GM12878 (cell line): ENCODE data around the gene CLEC17A. TPM values are rescaled to one million over a fixed set of nuclear protein-coding genes. Genes with fewer than 3 reads are reported as not detected.

Source experiments
- ATAC-seq: fragments of 200-7000 bp; cut with Tn5 transposase; 3 replicates; pipeline ENCODE4 v1.9.1; 2020; ENCODE audit warnings: mild to moderate bottlenecking, moderate library complexity
- BruUV-seq: library from RNA; stranded (reverse); fragments of 400-500 nt; replicated peaks from 2 replicates; lab custom pipeline; 2021; lab: Mats Ljungman, UMichigan
- CTCF ChIA-PET: fragments of 300-600 bp; sonication (Branson Sonifier 250); formaldehyde crosslinking; extraction: SDS; loops from one replicate; lab custom pipeline; 2021; ENCODE audit warnings: inconsistent platforms; lab: Yijun Ruan, JAX
- POLR2A ChIA-PET: fragments of 350-600 bp; formaldehyde crosslinking; extraction: SDS; loops from one replicate; lab custom pipeline; 2021; ENCODE audit warnings: inconsistent platforms; lab: Charles Lee
- RAD21 ChIA-PET: fragments of 300-600 bp; sonication (Branson Sonifier 250); formaldehyde crosslinking; loops from one replicate; lab custom pipeline; 2023; ENCODE audit warnings: antibody characterized with exemption; ENCODE audit not compliant: unreplicated experiment; lab: Charles Lee
- SMC1A ChIA-PET: fragments of 300-600 bp; sonication (Branson Sonifier 250); formaldehyde crosslinking; loops from one replicate; lab custom pipeline; 2023; ENCODE audit not compliant: unreplicated experiment, uncharacterized antibody; lab: Charles Lee
- DNase-seq: peaks from one replicate; pipeline ENCODE4 v3.0.0-alpha.2; 2011; ENCODE audit warnings: low read depth, low spot score
- FAIRE-seq: peaks from 3 replicates; lab custom pipeline; 2011; peaks lifted over from hg19 to GRCh38; lab: Jason Lieb, UNC
- H2AFZ ChIP-seq: 2 replicates; pipeline ENCODE4 v1.6.0; 2011; ENCODE audit warnings: low read depth, low read length, control low read depth; ENCODE audit not compliant: control insufficient read depth
- H3K27ac ChIP-seq: 2 replicates; pipeline ENCODE4 v1.5.1; 2011; ENCODE audit warnings: control low read depth; ENCODE audit not compliant: control insufficient read depth, insufficient read depth
- H3K27me3 ChIP-seq, 2 experiments: replicated peaks in 1 of 2; 2 replicates each; pipeline versions ENCODE4 v1.6.0 to v1.6.1; 2011; ENCODE audit warnings: low read length in 1 of 2; ENCODE audit not compliant: control insufficient read depth in 2 of 2, insufficient read depth in 2 of 2
- H3K36me3 ChIP-seq, 2 experiments: 2 replicates each; pipeline ENCODE4 v1.5.1; 2011; ENCODE audit warnings: low read length in 1 of 2; ENCODE audit not compliant: control insufficient read depth in 2 of 2, insufficient read depth in 2 of 2
- H3K4me1 ChIP-seq: 2 replicates; pipeline ENCODE4 v1.6.1; 2011; ENCODE audit warnings: mild to moderate bottlenecking, low read length, moderate library complexity, mixed read lengths; ENCODE audit not compliant: control insufficient read depth, insufficient read depth
- H3K4me2 ChIP-seq: 2 replicates; pipeline ENCODE4 v1.6.0; 2011; ENCODE audit warnings: control low read depth; ENCODE audit not compliant: control insufficient read depth, insufficient read depth
- H3K4me3 ChIP-seq: fragments of 200-600 bp; sonication (generic); 2 replicates; pipeline ENCODE4 v1.5.1; 2016
- H3K79me2 ChIP-seq: 2 replicates; pipeline ENCODE4 v1.6.0; 2011; ENCODE audit warnings: low read length; ENCODE audit not compliant: control insufficient read depth, insufficient read depth
- H3K9ac ChIP-seq: 2 replicates; pipeline ENCODE4 v1.8.0; 2011; ENCODE audit warnings: low read length, control low read depth, mixed read lengths; ENCODE audit not compliant: control insufficient read depth, insufficient read depth
- H3K9me3 ChIP-seq: replicated peaks from 3 replicates; pipeline ENCODE4 v1.5.1; 2011; ENCODE audit warnings: mild to moderate bottlenecking, low read length; ENCODE audit not compliant: control insufficient read depth, insufficient read depth
- H4K20me1 ChIP-seq: 2 replicates; pipeline ENCODE4 v1.6.0; 2011; ENCODE audit not compliant: control insufficient read depth, insufficient read depth
- GATAD2B ChIP-seq: fragments of 450-650 bp; conservative IDR thresholded peaks from 2 replicates; pipeline ENCODE4 v1.6.1; 2017; ENCODE audit warnings: low read depth, mild to moderate bottlenecking, moderate library complexity
- IKZF2 ChIP-seq, 2 experiments: fragments of 450-650 bp; IDR thresholded peaks; 2 replicates each; pipeline ENCODE4 v1.6.1; 2017; ENCODE audit warnings: mild to moderate bottlenecking in 2 of 2, moderate library complexity in 2 of 2
- ZNF24 ChIP-seq: fragments of 450-650 bp; IDR thresholded peaks from 2 replicates; pipeline ENCODE4 v1.6.1; 2017; ENCODE audit warnings: antibody characterized with exemption, mild to moderate bottlenecking
- WGBS: methylation state at CpG from one replicate; pipeline ENCODE4 v1.1.6; 2016; ENCODE audit warnings: low lambda C conversion rate; ENCODE audit not compliant: insufficient replicate concordance, insufficient coverage; ENCODE audit errors: missing lambda C conversion rate; 5-methylcytosine and 5-hydroxymethylcytosine counted together
- in situ Hi-C: fragments of 300-500 bp; cut with MboI; formaldehyde crosslinking; loops from 9 replicates; pipeline ENCODE4 v1.14.3; 2018; ENCODE audit warnings: mixed read lengths
- intact Hi-C: fragments of 100-400 bp; cut with micrococcal nuclease; formaldehyde crosslinking; loops from one replicate; pipeline ENCODE4 v1.14.2; 2022; ENCODE audit not compliant: unreplicated experiment
- polyA plus RNA-seq, 11 experiments: library from polyadenylated mRNA; depleted of rRNA in 4 of 11; unstranded in 6 of 11; stranded (reverse) in 5 of 11; fragments of >200 nt; fragmentation: Nextera tagmentation in 4 of 11; fragmentation: Illumina TruSeq in 1 of 11; extraction: Ambion mirVana in 4 of 11; extraction: Trizol in 1 of 11; gene quantifications; 1 replicate in 1 of 11; 2 replicates in 10 of 11; pipeline versions ENCODE4 v1.2.1 to v1.2.3, GENCODE V29; 2011 to 2016; ENCODE audit warnings: inconsistent platforms in 2 of 11, missing spikeins in 2 of 11, low read depth in 1 of 11
- small RNA-seq: library from RNA; depleted of rRNA; stranded (forward); fragments of <200 nt; gene quantifications from one replicate; pipeline ENCODE3, GENCODE V24; 2014
- total RNA-seq, 4 experiments: library from RNA; depleted of rRNA in 3 of 4; stranded (reverse); fragments of >200 nt in 3 of 4; fragmentation: Illumina TruSeq in 1 of 4; extraction: Trizol in 1 of 4; gene quantifications; 2 replicates each; pipeline versions ENCODE4 v1.2.1 to v1.2.3, GENCODE V29; 2013 to 2021

CLEC17A gene
- total and polyA plus RNA-seq, 10 of the 15 experiments (the other 5 are each of a cell fraction or from before 2014, with no cell fraction given): 12.9 to 131 (median 97.3) TPM

- intact Hi-C loops: no loop called here
- H3K9me3 ChIP-seq: no peaks in the 10 kb centered on the region
- H3K4me3 ChIP-seq: no peak overlapping the region
- WGBS: 24% methylated on average over 12 of the region's 12 CpGs
- ChIA-PET RAD21 (no interaction called here), CTCF (interaction anchor here (0.6 to 0.9 kb wide), 2 partner anchors 25 to 1388 kb away, joined by 3 to 5 read pairs; no protein-coding TSS in a partner anchor), POLR2A (interaction anchor here (0.7 kb wide), 1 partner anchor 367 kb away, joined by 5 read pairs; no protein-coding TSS in a partner anchor), SMC1A (interaction anchor here (1.4 kb wide), 1 partner anchor 9 kb away, joined by 4 read pairs; no protein-coding TSS in a partner anchor)
- DNase-seq (no peak), ATAC-seq (no peak), FAIRE-seq (no peak)
- H3K27ac ChIP-seq: no peak overlapping the region
- H3K79me2 ChIP-seq: no peaks in the 10 kb centered on the region
- H3K36me3 ChIP-seq: no peaks in the 10 kb centered on the region
- H2AFZ ChIP-seq: no peak overlapping the region
- no peaks in the 10 kb centered on the region for H4K20me1 ChIP-seq
- TF ChIP-seq IKZF2 (IDR thresholded peaks at IDR 0.05) (peak in 1 of 2 experiments; percentile 16; a peak in 1 of 4 replicates), ZNF24 (no peak), GATAD2B (no peak)
- in situ Hi-C loops: no loop called here
- H3K27me3 ChIP-seq: no peaks in the 10 kb centered on the region; a peak in 1 of 4 replicates
- H3K4me2 ChIP-seq: 0 out of 2 replicates have a peak overlapping the region, but pooled peaks have one; percentile 44
- BruUV-seq: no TSS peak
- peaks cover 3% of the 10 kb centered on the region; the same call in 1 of the 2 replicates for H3K4me1 ChIP-seq
- no peak overlapping the region for H3K9ac ChIP-seq
Observed at GRCh38 chr19:14661372-14661924, 78.6 kb downstream of the CLEC17A start.

Small RNA genes within 50 kb of the gene (small RNA-seq; reads per million reads assigned to genes)
- gene AC022149.2 (not detected), gene RN7SL842P (not detected)

Other genes starting within 250 kb of the CLEC17A start
Only the 7 nearest of the 11 such genes appear.
- gene PTGER1, start 107.7 kb upstream of the CLEC17A start, total RNA-seq (2014; rRNA removed): not detected in 2 replicates
- not detected in 2 replicates for gene PTGER1, start 107.7 kb upstream of the CLEC17A start, total RNA-seq (2014; rRNA removed; fragmentation: Illumina TruSeq; extraction: Trizol)
- gene PTGER1, start 107.7 kb upstream of the CLEC17A start, total RNA-seq (2021): not detected in 2 replicates
- not detected in 2 replicates for gene PTGER1, start 107.7 kb upstream of the CLEC17A start, polyA plus RNA-seq (2011; rRNA removed)
- gene PTGER1, start 107.7 kb upstream of the CLEC17A start, polyA plus RNA-seq (2014; fragmentation: Illumina TruSeq; extraction: Trizol): not detected in 2 replicates
- not detected for gene PTGER1, start 107.7 kb upstream of the CLEC17A start, polyA plus RNA-seq (2014; fragmentation: Nextera tagmentation; extraction: Ambion mirVana)
- not detected in 2 replicates for gene PTGER1, start 107.7 kb upstream of the CLEC17A start, polyA plus RNA-seq (2014; rRNA removed)
- gene PTGER1, start 107.7 kb upstream of the CLEC17A start, polyA plus RNA-seq (2016; fragmentation: Nextera tagmentation; extraction: Ambion mirVana): not detected
- gene GIPC1, start 87.0 kb upstream of the CLEC17A start, total RNA-seq (2014; rRNA removed): 23.4 and 24.1 TPM in 2 replicates
- 7.0 and 11.3 TPM in 2 replicates for gene GIPC1, start 87.0 kb upstream of the CLEC17A start, total RNA-seq (2014; rRNA removed; fragmentation: Illumina TruSeq; extraction: Trizol)
- 19.9 and 21.2 TPM in 2 replicates for gene GIPC1, start 87.0 kb upstream of the CLEC17A start, total RNA-seq (2021)
- 6.4 and 11.2 TPM in 2 replicates for gene GIPC1, start 87.0 kb upstream of the CLEC17A start, polyA plus RNA-seq (2011; rRNA removed)
- 1.0 and 5.0 TPM in 2 replicates for gene GIPC1, start 87.0 kb upstream of the CLEC17A start, polyA plus RNA-seq (2014; fragmentation: Illumina TruSeq; extraction: Trizol)
- 1 to 10 TPM in 1 of 2 experiments, under 1 TPM in 1; 0.47 to 1.0 TPM for gene GIPC1, start 87.0 kb upstream of the CLEC17A start, polyA plus RNA-seq (2014; fragmentation: Nextera tagmentation; extraction: Ambion mirVana)
- 21.4 and 24.1 TPM in 2 replicates for gene GIPC1, start 87.0 kb upstream of the CLEC17A start, polyA plus RNA-seq (2014; rRNA removed)
- 10 to 100 TPM; 15.9 to 18.0 TPM for gene GIPC1, start 87.0 kb upstream of the CLEC17A start, polyA plus RNA-seq (2016; fragmentation: Nextera tagmentation; extraction: Ambion mirVana)
- 27.2 and 27.9 TPM in 2 replicates for gene DNAJB1, start 64.7 kb upstream of the CLEC17A start, total RNA-seq (2014; rRNA removed)
- gene DNAJB1, start 64.7 kb upstream of the CLEC17A start, total RNA-seq (2014; rRNA removed; fragmentation: Illumina TruSeq; extraction: Trizol): 24.7 and 26.3 TPM in 2 replicates
- gene DNAJB1, start 64.7 kb upstream of the CLEC17A start, total RNA-seq (2021): 39.4 and 40.8 TPM in 2 replicates
- gene DNAJB1, start 64.7 kb upstream of the CLEC17A start, polyA plus RNA-seq (2011; rRNA removed): 36.8 and 45.7 TPM in 2 replicates
- 34.9 and 38.0 TPM in 2 replicates for gene DNAJB1, start 64.7 kb upstream of the CLEC17A start, polyA plus RNA-seq (2014; fragmentation: Illumina TruSeq; extraction: Trizol)
- gene DNAJB1, start 64.7 kb upstream of the CLEC17A start, polyA plus RNA-seq (2014; fragmentation: Nextera tagmentation; extraction: Ambion mirVana): 1 to 10 TPM; 4.8 to 8.3 TPM
- 31.6 and 31.9 TPM in 2 replicates for gene DNAJB1, start 64.7 kb upstream of the CLEC17A start, polyA plus RNA-seq (2014; rRNA removed)
- gene DNAJB1, start 64.7 kb upstream of the CLEC17A start, polyA plus RNA-seq (2016; fragmentation: Nextera tagmentation; extraction: Ambion mirVana): 10 to 100 TPM; 62.3 to 65.8 TPM
- gene TECR, start 53.5 kb upstream of the CLEC17A start, total RNA-seq (2014; rRNA removed): 54.0 and 70.3 TPM in 2 replicates
- gene TECR, start 53.5 kb upstream of the CLEC17A start, total RNA-seq (2014; rRNA removed; fragmentation: Illumina TruSeq; extraction: Trizol): 36.3 TPM in 2 replicates
- gene TECR, start 53.5 kb upstream of the CLEC17A start, total RNA-seq (2021): 86.1 and 92.0 TPM in 2 replicates
- 12.0 and 37.4 TPM in 2 replicates for gene TECR, start 53.5 kb upstream of the CLEC17A start, polyA plus RNA-seq (2011; rRNA removed)
- 27.2 and 65.9 TPM in 2 replicates for gene TECR, start 53.5 kb upstream of the CLEC17A start, polyA plus RNA-seq (2014; fragmentation: Illumina TruSeq; extraction: Trizol)
- 10 to 100 TPM in 1 of 2 experiments, 1 to 10 TPM in 1; 9.6 to 23.9 TPM for gene TECR, start 53.5 kb upstream of the CLEC17A start, polyA plus RNA-seq (2014; fragmentation: Nextera tagmentation; extraction: Ambion mirVana)
- 62.5 and 83.3 TPM in 2 replicates for gene TECR, start 53.5 kb upstream of the CLEC17A start, polyA plus RNA-seq (2014; rRNA removed)
- gene TECR, start 53.5 kb upstream of the CLEC17A start, polyA plus RNA-seq (2016; fragmentation: Nextera tagmentation; extraction: Ambion mirVana): 100 to 1,000 TPM; 148 to 157 TPM
- gene NDUFB7, start 11.0 kb upstream of the CLEC17A start, total RNA-seq (2014; rRNA removed): 366 and 434 TPM in 2 replicates
- gene NDUFB7, start 11.0 kb upstream of the CLEC17A start, total RNA-seq (2014; rRNA removed; fragmentation: Illumina TruSeq; extraction: Trizol): 76.1 and 95.5 TPM in 2 replicates
- gene NDUFB7, start 11.0 kb upstream of the CLEC17A start, total RNA-seq (2021): 220 and 223 TPM in 2 replicates
- gene NDUFB7, start 11.0 kb upstream of the CLEC17A start, polyA plus RNA-seq (2011; rRNA removed): 36.6 and 145 TPM in 2 replicates
- gene NDUFB7, start 11.0 kb upstream of the CLEC17A start, polyA plus RNA-seq (2014; fragmentation: Illumina TruSeq; extraction: Trizol): 1.2 and 20.2 TPM in 2 replicates
- gene NDUFB7, start 11.0 kb upstream of the CLEC17A start, polyA plus RNA-seq (2014; fragmentation: Nextera tagmentation; extraction: Ambion mirVana): 10 to 100 TPM; 14.6 to 72.4 TPM
- gene NDUFB7, start 11.0 kb upstream of the CLEC17A start, polyA plus RNA-seq (2014; rRNA removed): 480 and 530 TPM in 2 replicates
- gene NDUFB7, start 11.0 kb upstream of the CLEC17A start, polyA plus RNA-seq (2016; fragmentation: Nextera tagmentation; extraction: Ambion mirVana): 100 to 1,000 TPM; 415 to 425 TPM
- gene ADGRE3, start 91.8 kb downstream of the CLEC17A start, total RNA-seq (2014; rRNA removed): 0.05 TPM in 1 of 2 replicates, not detected in the other
- gene ADGRE3, start 91.8 kb downstream of the CLEC17A start, total RNA-seq (2014; rRNA removed; fragmentation: Illumina TruSeq; extraction: Trizol): not detected in 2 replicates
- gene ADGRE3, start 91.8 kb downstream of the CLEC17A start, total RNA-seq (2021): not detected in 2 replicates
- gene ADGRE3, start 91.8 kb downstream of the CLEC17A start, polyA plus RNA-seq (2011; rRNA removed): 0.10 TPM in 1 of 2 replicates, not detected in the other
- gene ADGRE3, start 91.8 kb downstream of the CLEC17A start, polyA plus RNA-seq (2014; fragmentation: Illumina TruSeq; extraction: Trizol): 0.04 TPM in 1 of 2 replicates, not detected in the other
- under 1 TPM; 0.04 to 0.05 TPM for gene ADGRE3, start 91.8 kb downstream of the CLEC17A start, polyA plus RNA-seq (2014; fragmentation: Nextera tagmentation; extraction: Ambion mirVana)
- gene ADGRE3, start 91.8 kb downstream of the CLEC17A start, polyA plus RNA-seq (2014; rRNA removed): not detected in 2 replicates
- under 1 TPM in 1 of 2 experiments, not detected in 1; 0.10 TPM for gene ADGRE3, start 91.8 kb downstream of the CLEC17A start, polyA plus RNA-seq (2016; fragmentation: Nextera tagmentation; extraction: Ambion mirVana)
- gene ZNF333, start 107.0 kb downstream of the CLEC17A start, total RNA-seq (2014; rRNA removed): 6.6 and 6.8 TPM in 2 replicates
- gene ZNF333, start 107.0 kb downstream of the CLEC17A start, total RNA-seq (2014; rRNA removed; fragmentation: Illumina TruSeq; extraction: Trizol): 5.3 and 6.6 TPM in 2 replicates
- 5.7 and 6.8 TPM in 2 replicates for gene ZNF333, start 107.0 kb downstream of the CLEC17A start, total RNA-seq (2021)
- gene ZNF333, start 107.0 kb downstream of the CLEC17A start, polyA plus RNA-seq (2011; rRNA removed): 12.1 and 14.1 TPM in 2 replicates
- gene ZNF333, start 107.0 kb downstream of the CLEC17A start, polyA plus RNA-seq (2014; fragmentation: Illumina TruSeq; extraction: Trizol): 6.1 and 6.4 TPM in 2 replicates
- 1 to 10 TPM; 2.3 to 2.9 TPM for gene ZNF333, start 107.0 kb downstream of the CLEC17A start, polyA plus RNA-seq (2014; fragmentation: Nextera tagmentation; extraction: Ambion mirVana)
- 7.9 and 8.9 TPM in 2 replicates for gene ZNF333, start 107.0 kb downstream of the CLEC17A start, polyA plus RNA-seq (2014; rRNA removed)
- gene ZNF333, start 107.0 kb downstream of the CLEC17A start, polyA plus RNA-seq (2016; fragmentation: Nextera tagmentation; extraction: Ambion mirVana): 1 to 10 TPM; 4.3 to 4.5 TPM